Naive thymus-derived CD8-positive, alpha-beta T cell (primary cell): Measurements from ENCODE around the gene SUSD1. TPM values are rescaled to one million over a fixed set of nuclear protein-coding genes. Genes with fewer than 3 reads are reported as not detected.
A peak's percentile ranks its signal among the peaks of the same experiment; 100 is the strongest.
"Not testable (repeated sequence)": the region's sequence is repeated elsewhere in the genome, so short reads cannot be mapped to it uniquely, and the experiment has no call there.

Experiments used
- ATAC-seq, 2 donors: fragments of 150-1000 bp; cut with Tn5 transposase in 1 of 2; sonication (Bioruptor Pico), chemical (Tn5 transposase) in 1 of 2; 1 replicate in 1 of 2; 2 replicates in 1 of 2; pipeline ENCODE4 v1.10.0; 2021; ENCODE audit warnings: mild to moderate bottlenecking in 2 of 2, moderate library complexity in 2 of 2
- POLR2A ChIA-PET: fragments of 350-600 bp; sonication (Branson Sonifier 250); formaldehyde crosslinking; loops from one replicate; lab custom pipeline; 2021; ENCODE audit warnings: antibody characterized with exemption; lab: Charles Lee
- DNase-seq, 10 donors: peaks; one replicate each; pipeline versions ENCODE4 v3.0.0 to v3.0.0-alpha.2; 2020 to 2022
- H3K27ac Mint-ChIP-seq, 10 donors: one replicate each; pipeline ENCODE4 v1.8.0; 2020 to 2022; ENCODE audit warnings: mild to moderate bottlenecking in 10 of 10, mixed read lengths in 10 of 10, moderate library complexity in 4 of 10, inconsistent platforms in 1 of 10
- H3K27me3 Mint-ChIP-seq, 5 donors: one replicate each; pipeline ENCODE4 v1.8.0; 2021 to 2022; ENCODE audit warnings: mixed read lengths in 5 of 5
- H3K36me3 Mint-ChIP-seq, 3 donors: one replicate each; pipeline ENCODE4 v1.8.0; 2020 to 2022; ENCODE audit warnings: mixed read lengths in 3 of 3, mild to moderate bottlenecking in 2 of 3, inconsistent platforms in 1 of 3
- H3K4me1 Mint-ChIP-seq, 4 donors: one replicate each; pipeline ENCODE4 v1.8.0; 2021 to 2022; ENCODE audit warnings: mixed read lengths in 4 of 4
- H3K4me3 Mint-ChIP-seq, 10 donors: one replicate each; pipeline ENCODE4 v1.8.0; 2020 to 2022; ENCODE audit warnings: mild to moderate bottlenecking in 10 of 10, mixed read lengths in 10 of 10, moderate library complexity in 6 of 10, inconsistent platforms in 1 of 10
- H3K9me3 Mint-ChIP-seq, 9 donors: one replicate each; pipeline ENCODE4 v1.8.0; 2020 to 2022; ENCODE audit warnings: mixed read lengths in 9 of 9, mild to moderate bottlenecking in 3 of 9, inconsistent platforms in 1 of 9, moderate library complexity in 1 of 9
- polyA plus RNA-seq, 3 donors: library from polyadenylated mRNA; unstranded; fragments of 300-500 nt; fragmentation: Illumina TruSeq; gene quantifications; one replicate each; pipeline ENCODE4 v1.2.3, GENCODE V29; 2021
- total RNA-seq, 8 experiments: library from RNA in 2 of 8; stranded (reverse) in 2 of 8; gene quantifications; one replicate each; pipeline ENCODE4 v1.2.3 and lab custom pipeline; 2021 to 2026

Gene SUSD1
- total RNA-seq, result 1 to 10 TPM; 2.5 to 2.6 TPM
- 10 to 100 TPM in 1 of 3 donors, 1 to 10 TPM in 2; 4.1 to 12.4 (median 4.7) TPM for polyA plus RNA-seq
- 3.5 to 10.4 (median 7.5) reads per million in 6 experiments for total RNA-seq (lab: John Stamatoyannopoulos, UW)

GRCh38 chr9:112174965-112175795 is at the start of gene SUSD1:
SUSD1 (minus strand) TSS chr9:112175297; CDS start chr9:112175235, 62 bp downstream.
- no peaks in the 10 kb centered on the region for H3K9me3 Mint-ChIP-seq
- H3K27me3 Mint-ChIP-seq, result no peaks in the 10 kb centered on the region
- peak within 1 kb of the TSS; percentile 80 to 92 (median 88) for H3K27ac Mint-ChIP-seq
- ATAC-seq (peak; percentile 51 to 73), DNase-seq (peak in 7 of 10 donors; percentile 21 to 46 (median 39))
- no peaks in the 10 kb centered on the region for H3K36me3 Mint-ChIP-seq
- peak within 1 kb of the TSS; percentile 82 to 93 (median 90) for H3K4me3 Mint-ChIP-seq
- POLR2A ChIA-PET, result interaction anchor here (0.6 to 1.5 kb wide), 6 partner anchors 53 to 705 kb away, joined by 3 to 6 read pairs (median 5); partner anchors contain the start of genes PTBP3 and UGCG
- H3K4me1 Mint-ChIP-seq, result peaks cover 37 to 81% (median 68%) of the 10 kb centered on the region in 4 donors

GRCh38 chr9:112224401-112225289 is 49.5 kb upstream of the SUSD1 start:
- Mint-ChIP-seq H3K9me3 (no peaks in the 10 kb centered on the region), H3K27ac (peak overlapping the region in 1 of 10 donors; percentile 69), H3K27me3 (no peaks in the 10 kb centered on the region), H3K36me3 (peaks cover 5 to 88% (median 48%) of the 10 kb centered on the region in 3 donors), H3K4me1 (peaks cover 2 to 8% (median 5%) of the 10 kb centered on the region in 4 donors), H3K4me3 (no peak overlapping the region)
- ATAC-seq (no peak), DNase-seq (no peak)
- POLR2A ChIA-PET, result interaction anchor here (0.5 to 1.0 kb wide), 4 partner anchors 12 to 638 kb away, joined by 3 to 6 read pairs (median 4); no protein-coding TSS in a partner anchor

- H3K27ac Mint-ChIP-seq, result peak overlapping the region in 7 of 10 donors; percentile 6 to 83 (median 49)
- peak overlapping the region in 2 of 10 donors; percentile 19 to 26 for H3K4me3 Mint-ChIP-seq
- no peak for ATAC-seq
- DNase-seq, result no peak
- peaks cover 5 to 20% (median 13%) of the 10 kb centered on the region in 4 donors for H3K4me1 Mint-ChIP-seq
- H3K36me3 Mint-ChIP-seq, result peaks cover 11 to 77% (median 37%) of the 10 kb centered on the region in 3 donors
- no peaks in the 10 kb centered on the region for H3K27me3 Mint-ChIP-seq
- no peaks in the 10 kb centered on the region for H3K9me3 Mint-ChIP-seq
- POLR2A ChIA-PET, result no interaction called here
These were observed 43.8 kb upstream of the SUSD1 start for GRCh38 chr9:112218908-112219307.

- Mint-ChIP-seq H3K9me3 (peaks cover 6 to 23% (median 11%) of the 10 kb centered on the region in 9 donors), H3K27ac (no peak overlapping the region), H3K4me3 (no peak overlapping the region), H3K36me3 (peaks cover 43 to 84% (median 69%) of the 10 kb centered on the region in 3 donors), H3K4me1 (peaks cover 0 to 4% (median 0%) of the 10 kb centered on the region in 4 donors), H3K27me3 (no peaks in the 10 kb centered on the region)
- ATAC-seq (no peak), DNase-seq (no peak)
- POLR2A ChIA-PET, result no interaction called here
These were observed 37.8 kb upstream of the SUSD1 start for GRCh38 chr9:112212926-112213325.

GRCh38 chr9:112207451-112207850 is 32.4 kb upstream of the SUSD1 start:
- Mint-ChIP-seq H3K4me3 (no peak overlapping the region), H3K4me1 (peaks cover 0 to 2% (median 0%) of the 10 kb centered on the region in 4 donors), H3K9me3 (peaks cover 14 to 62% (median 26%) of the 10 kb centered on the region in 9 donors), H3K27me3 (no peaks in the 10 kb centered on the region), H3K27ac (no peak overlapping the region), H3K36me3 (peaks cover 56 to 73% (median 56%) of the 10 kb centered on the region in 3 donors)
- POLR2A ChIA-PET, result no interaction called here
- DNase-seq (no peak), ATAC-seq (no peak)

- peaks cover 18 to 40% (median 33%) of the 10 kb centered on the region in 3 donors for H3K36me3 Mint-ChIP-seq
- POLR2A ChIA-PET, result no interaction called here
- H3K27ac Mint-ChIP-seq, result no peak overlapping the region
- H3K9me3 Mint-ChIP-seq, result peaks cover 9 to 57% (median 29%) of the 10 kb centered on the region in 9 donors
- H3K27me3 Mint-ChIP-seq, result no peaks in the 10 kb centered on the region
- no peak overlapping the region for H3K4me3 Mint-ChIP-seq
- H3K4me1 Mint-ChIP-seq, result peaks cover 0 to 2% (median 0%) of the 10 kb centered on the region in 4 donors
- DNase-seq (no peak), ATAC-seq (no peak)
These were observed 28.4 kb upstream of the SUSD1 start for GRCh38 chr9:112203536-112203935.

GRCh38 chr9:112200711-112201110 is 25.6 kb upstream of the SUSD1 start:
- H3K36me3 Mint-ChIP-seq, result peaks cover 2 to 14% (median 14%) of the 10 kb centered on the region in 3 donors
- no peak overlapping the region for H3K4me3 Mint-ChIP-seq
- H3K4me1 Mint-ChIP-seq, result peaks cover 0 to 2% (median 0%) of the 10 kb centered on the region in 4 donors
- POLR2A ChIA-PET, result no interaction called here
- no peak for DNase-seq
- ATAC-seq, result no peak
- H3K27ac Mint-ChIP-seq, result peak overlapping the region in 1 of 10 donors; percentile 3
- H3K9me3 Mint-ChIP-seq, result peaks cover 0 to 29% (median 12%) of the 10 kb centered on the region in 9 donors
- H3K27me3 Mint-ChIP-seq, result no peaks in the 10 kb centered on the region

- H3K4me1 Mint-ChIP-seq, result peaks cover 0 to 2% (median 0%) of the 10 kb centered on the region in 4 donors
- H3K9me3 Mint-ChIP-seq, result peaks cover 0 to 18% (median 5%) of the 10 kb centered on the region in 9 donors
- POLR2A ChIA-PET, result no interaction called here
- H3K4me3 Mint-ChIP-seq, result no peak overlapping the region
- ATAC-seq (no peak), DNase-seq (no peak)
- H3K36me3 Mint-ChIP-seq, result peaks cover 2 to 7% (median 5%) of the 10 kb centered on the region in 3 donors
- H3K27me3 Mint-ChIP-seq, result no peaks in the 10 kb centered on the region
- peak overlapping the region in 1 of 10 donors; percentile 62 for H3K27ac Mint-ChIP-seq
These were observed 23.5 kb upstream of the SUSD1 start for GRCh38 chr9:112198646-112199045.

- POLR2A ChIA-PET, result no interaction called here
- H3K27me3 Mint-ChIP-seq, result no peaks in the 10 kb centered on the region
- ATAC-seq (no peak), DNase-seq (no peak)
- peak overlapping the region in 2 of 10 donors; percentile 47 to 55 for H3K27ac Mint-ChIP-seq
- H3K36me3 Mint-ChIP-seq, result peaks cover 0 to 7% (median 4%) of the 10 kb centered on the region in 3 donors
- H3K4me1 Mint-ChIP-seq, result peaks cover 0 to 2% (median 0%) of the 10 kb centered on the region in 4 donors
- H3K9me3 Mint-ChIP-seq, result peaks cover 0 to 2% (median 0%) of the 10 kb centered on the region in 9 donors
- no peak overlapping the region for H3K4me3 Mint-ChIP-seq
These were observed 19.9 kb upstream of the SUSD1 start for GRCh38 chr9:112194969-112195431.

GRCh38 chr9:112193572-112194288 is 18.6 kb upstream of the SUSD1 start:
- DNase-seq (no peak), ATAC-seq (no peak)
- Mint-ChIP-seq H3K36me3 (peaks cover 0 to 7% (median 4%) of the 10 kb centered on the region in 3 donors), H3K4me3 (no peak overlapping the region), H3K4me1 (no peaks in the 10 kb centered on the region), H3K27me3 (no peaks in the 10 kb centered on the region), H3K27ac (no peak overlapping the region), H3K9me3 (peaks cover 0 to 2% (median 0%) of the 10 kb centered on the region in 9 donors)
- POLR2A ChIA-PET, result no interaction called here

- POLR2A ChIA-PET, H3K27me3 Mint-ChIP-seq, H3K36me3 Mint-ChIP-seq, DNase-seq, H3K4me1 Mint-ChIP-seq, H3K9me3 Mint-ChIP-seq, H3K27ac Mint-ChIP-seq, H3K4me3 Mint-ChIP-seq, ATAC-seq: not testable (repeated sequence)
These were observed 15.2 kb upstream of the SUSD1 start for GRCh38 chr9:112190320-112190719.
